SK-N-MC (cell line): Measurements from ENCODE around the gene ALOXE3.

Experiments
- DNase-seq: peaks from one replicate; pipeline ENCODE4 v3.0.0-alpha.2; 2011; ENCODE audit warnings: low read depth, low spot score
- H3K27ac ChIP-seq: fragments of 200-600 bp; sonication (generic); 2 replicates; pipeline ENCODE4 v1.5.1; 2016; ENCODE audit warnings: mixed run types
- H3K36me3 ChIP-seq: fragments of 200-600 bp; sonication (generic); 2 replicates; pipeline ENCODE4 v1.6.1; 2017; ENCODE audit warnings: antibody characterized with exemption, low read length, mixed read lengths; ENCODE audit not compliant: insufficient read depth
- H3K4me3 ChIP-seq: fragments of 200-600 bp; sonication (generic); 2 replicates; pipeline ENCODE4 v1.5.1; 2016
- H3K9ac ChIP-seq: fragments of 200-600 bp; sonication (generic); 2 replicates; pipeline ENCODE4 v1.8.0; 2017; ENCODE audit warnings: mixed run types, mixed read lengths; ENCODE audit not compliant: insufficient read length
- H3K9me3 ChIP-seq: fragments of 200-600 bp; sonication (generic); 2 replicates; pipeline ENCODE4 v1.6.1; 2017; ENCODE audit warnings: low read depth, mild to moderate bottlenecking, antibody characterized with exemption, low read length, moderate library complexity, mixed read lengths
- EZH2 ChIP-seq: fragments of 200-600 bp; sonication (generic); IDR thresholded peaks from one replicate; pipeline ENCODE4 v1.6.1; 2017; ENCODE audit warnings: antibody characterized with exemption
- FOXP2 ChIP-seq: optimal IDR thresholded peaks from 2 replicates; pipeline ENCODE3; 2011; ENCODE audit warnings: mild to moderate bottlenecking, moderate library complexity; ENCODE audit not compliant: insufficient read depth; ENCODE audit errors: extremely low read length, control extremely low read depth
- POLR2AphosphoS5 ChIP-seq: IDR thresholded peaks from 2 replicates; pipeline ENCODE4 v1.6.1; 2012; ENCODE audit warnings: mild to moderate bottlenecking, low read depth, low read length, borderline replicate concordance

The ALOXE3 gene

GRCh38 chr17:8145811-8146210, 27.5 kb upstream of the ALOXE3 start:
- H3K9ac ChIP-seq: no peak overlapping the region
- no peak overlapping the region for H3K4me3 ChIP-seq
- H3K9me3 ChIP-seq: no peaks in the 10 kb centered on the region
- H3K27ac ChIP-seq: no peak overlapping the region
- peaks cover 45% of the 10 kb centered on the region; the same call in 1 of the 2 replicates for H3K36me3 ChIP-seq
- no peak for DNase-seq
- TF ChIP-seq FOXP2: no peak
- TF ChIP-seq POLR2AphosphoS5: no peak
- no peak for TF ChIP-seq EZH2

- no peak for TF ChIP-seq EZH2
- no peak for TF ChIP-seq POLR2AphosphoS5
- no peak for TF ChIP-seq FOXP2
- H3K4me3 ChIP-seq: no peak overlapping the region
- no peak overlapping the region for H3K27ac ChIP-seq
- H3K9me3 ChIP-seq: no peaks in the 10 kb centered on the region
- H3K36me3 ChIP-seq: peaks cover 36% of the 10 kb centered on the region; the same call in 1 of the 2 replicates
- DNase-seq: no peak
- H3K9ac ChIP-seq: no peak overlapping the region
Measured at GRCh38 chr17:8144401-8145231, 26.3 kb upstream of the ALOXE3 start.

- H3K9ac ChIP-seq: no peak overlapping the region
- TF ChIP-seq EZH2: no peak
- TF ChIP-seq FOXP2: no peak
- TF ChIP-seq POLR2AphosphoS5: no peak
- DNase-seq: no peak
- no peaks in the 10 kb centered on the region for H3K9me3 ChIP-seq
- H3K36me3 ChIP-seq: peaks cover 31% of the 10 kb centered on the region; the same call in 1 of the 2 replicates
- H3K4me3 ChIP-seq: no peak overlapping the region
- no peak overlapping the region for H3K27ac ChIP-seq
Measured at GRCh38 chr17:8143581-8144400, 25.5 kb upstream of the ALOXE3 start.

- peaks cover 25% of the 10 kb centered on the region; the same call in 1 of the 2 replicates for H3K36me3 ChIP-seq
- H3K9me3 ChIP-seq: no peaks in the 10 kb centered on the region
- no peak for DNase-seq
- TF ChIP-seq EZH2 (no peak), FOXP2 (no peak), POLR2AphosphoS5 (no peak)
- H3K27ac ChIP-seq: no peak overlapping the region
- no peak overlapping the region for H3K9ac ChIP-seq
- no peak overlapping the region for H3K4me3 ChIP-seq
Measured at GRCh38 chr17:8142887-8143580, 24.7 kb upstream of the ALOXE3 start.

- no peak for DNase-seq
- H3K36me3 ChIP-seq: peaks cover 19% of the 10 kb centered on the region; the same call in 1 of the 2 replicates
- no peak for TF ChIP-seq EZH2
- TF ChIP-seq FOXP2: no peak
- no peak for TF ChIP-seq POLR2AphosphoS5
- no peak overlapping the region for H3K27ac ChIP-seq
- H3K9me3 ChIP-seq: no peaks in the 10 kb centered on the region
- H3K4me3 ChIP-seq: no peak overlapping the region
- no peak overlapping the region for H3K9ac ChIP-seq
Measured at GRCh38 chr17:8142158-8142886, 24.0 kb upstream of the ALOXE3 start.

GRCh38 chr17:8141741-8142140, 23.4 kb upstream of the ALOXE3 start:
- Histone ChIP-seq H3K9ac (no peak overlapping the region), H3K36me3 (peaks cover 14% of the 10 kb centered on the region; the same call in 1 of the 2 replicates), H3K9me3 (no peaks in the 10 kb centered on the region), H3K27ac (no peak overlapping the region), H3K4me3 (no peak overlapping the region)
- no peak for DNase-seq
- TF ChIP-seq EZH2 (no peak), FOXP2 (no peak), POLR2AphosphoS5 (no peak)

- H3K9ac ChIP-seq: no peak overlapping the region
- H3K9me3 ChIP-seq: no peaks in the 10 kb centered on the region
- DNase-seq: no peak
- H3K4me3 ChIP-seq: no peak overlapping the region
- no peak overlapping the region for H3K27ac ChIP-seq
- H3K36me3 ChIP-seq: peaks cover 7% of the 10 kb centered on the region; the same call in 1 of the 2 replicates
- TF ChIP-seq POLR2AphosphoS5 (no peak), EZH2 (no peak), FOXP2 (no peak)
Measured at GRCh38 chr17:8141045-8141444, 22.7 kb upstream of the ALOXE3 start.
